H9 (cell line): ENCODE results near the gene RTN4R. TPM values are rescaled to one million over a fixed set of nuclear protein-coding genes. Genes with fewer than 3 reads are reported as not detected.
"Not testable (repeated sequence)": the region's sequence is repeated elsewhere in the genome, so short reads cannot be mapped to it uniquely, and the experiment has no call there.

Experiments
- DNase-seq: peaks from one replicate; pipeline ENCODE4 v3.0.0-alpha.2; 2017
- H2AFZ ChIP-seq: one replicate; pipeline ENCODE4 v1.6.1; 2013; ENCODE audit warnings: mild to moderate bottlenecking, low read length, control low read depth, moderate library complexity
- H2AK5ac ChIP-seq: 2 replicates; pipeline ENCODE4 v1.6.1; 2013; ENCODE audit warnings: low read length, control low read depth, mixed read lengths; ENCODE audit not compliant: insufficient read length
- H2BK120ac ChIP-seq: one replicate; pipeline ENCODE4 v1.6.1; 2013; ENCODE audit warnings: low read depth, mild to moderate bottlenecking, low read length, control low read depth, inconsistent platforms; ENCODE audit not compliant: poor library complexity, severe bottlenecking
- H2BK12ac ChIP-seq: 2 replicates; pipeline ENCODE4 v1.6.1; 2013; ENCODE audit warnings: low read length, control low read depth, mixed read lengths, low read depth; ENCODE audit not compliant: insufficient read length
- H2BK15ac ChIP-seq: 2 replicates; pipeline ENCODE4 v1.6.1; 2013; ENCODE audit warnings: low read depth, low read length, control low read depth
- H2BK20ac ChIP-seq: one replicate; pipeline ENCODE4 v1.6.1; 2013; ENCODE audit warnings: low read depth, mild to moderate bottlenecking, low read length, control low read depth, inconsistent platforms; ENCODE audit not compliant: poor library complexity, severe bottlenecking
- H2BK5ac ChIP-seq: 2 replicates; pipeline ENCODE4 v1.6.1; 2013; ENCODE audit warnings: low read length, control low read depth, mixed read lengths; ENCODE audit not compliant: insufficient read length
- H3K14ac ChIP-seq: 2 replicates; pipeline ENCODE4 v1.6.1; 2013; ENCODE audit warnings: low read length, control low read depth; ENCODE audit not compliant: insufficient read depth
- H3K18ac ChIP-seq: 2 replicates; pipeline ENCODE4 v1.6.1; 2013; ENCODE audit warnings: low read depth, mild to moderate bottlenecking, mixed read lengths, low read length, control low read depth; ENCODE audit not compliant: insufficient read length
- H3K23ac ChIP-seq: 2 replicates; pipeline ENCODE4 v1.6.1; 2013; ENCODE audit warnings: low read length, control low read depth, mixed read lengths, low read depth; ENCODE audit not compliant: insufficient read length
- H3K23me2 ChIP-seq: 2 replicates; pipeline ENCODE4 v1.6.1; 2013; ENCODE audit warnings: low read depth, mild to moderate bottlenecking, mixed read lengths, low read length, control low read depth; ENCODE audit not compliant: insufficient read length, poor library complexity, severe bottlenecking
- H3K27ac ChIP-seq: 2 replicates; pipeline ENCODE4 v1.5.1; 2013; ENCODE audit warnings: low read length, control low read depth, mixed read lengths, low read depth; ENCODE audit not compliant: insufficient read length
- H3K27me3 ChIP-seq: 2 replicates; pipeline ENCODE4 v1.6.1; 2013; ENCODE audit warnings: low read length, control low read depth, inconsistent platforms; ENCODE audit not compliant: insufficient read depth
- H3K4ac ChIP-seq: 2 replicates; pipeline ENCODE4 v1.6.1; 2013; ENCODE audit warnings: low read depth, mild to moderate bottlenecking, control low read depth, inconsistent platforms, low read length, moderate library complexity
- H3K4me1 ChIP-seq: 2 replicates; pipeline ENCODE4 v1.6.1; 2013; ENCODE audit warnings: low read length, control low read depth, inconsistent platforms; ENCODE audit not compliant: insufficient read depth
- H3K4me2 ChIP-seq: 2 replicates; pipeline ENCODE4 v1.6.1; 2013; ENCODE audit warnings: low read length, control low read depth, mixed read lengths; ENCODE audit not compliant: insufficient read length, insufficient read depth
- H3K56ac ChIP-seq: 2 replicates; pipeline ENCODE4 v1.6.1; 2013; ENCODE audit warnings: low read depth, mild to moderate bottlenecking, mixed read lengths, low read length, control low read depth; ENCODE audit not compliant: insufficient read length
- H3K79me1 ChIP-seq: 2 replicates; pipeline ENCODE4 v1.6.1; 2013; ENCODE audit warnings: low read depth, mild to moderate bottlenecking, moderate library complexity, low read length, control low read depth, inconsistent platforms; ENCODE audit not compliant: insufficient read depth, poor library complexity, severe bottlenecking
- H3K79me2 ChIP-seq: 2 replicates; pipeline ENCODE4 v1.6.1; 2013; ENCODE audit warnings: low read length, control low read depth, inconsistent platforms; ENCODE audit not compliant: insufficient read depth
- H3K9ac ChIP-seq: 2 replicates; pipeline ENCODE4 v1.6.1; 2013; ENCODE audit warnings: low read length, control low read depth, mixed read lengths; ENCODE audit not compliant: insufficient read length; ENCODE audit errors: extremely low read depth
- H3K9me3 ChIP-seq: one replicate; pipeline ENCODE4 v1.6.1; 2013; ENCODE audit warnings: low read depth, low read length, inconsistent platforms; ENCODE audit not compliant: control insufficient read depth
- H3T11ph ChIP-seq: one replicate; pipeline ENCODE4 v1.6.1; 2013; ENCODE audit warnings: mild to moderate bottlenecking, low read length, control low read depth, inconsistent platforms
- H4K20me1 ChIP-seq: one replicate; pipeline ENCODE4 v1.6.1; 2013; ENCODE audit not compliant: control insufficient read depth, insufficient read length, insufficient read depth
- H4K5ac ChIP-seq: 2 replicates; pipeline ENCODE4 v1.6.1; 2013; ENCODE audit warnings: low read depth, mild to moderate bottlenecking, mixed read lengths, low read length, control low read depth; ENCODE audit not compliant: insufficient read length
- H4K8ac ChIP-seq: replicated peaks from 2 replicates; pipeline ENCODE4 v1.6.1; 2013; ENCODE audit warnings: low read length, control low read depth, mixed read lengths, low read depth; ENCODE audit not compliant: insufficient read length
- H4K91ac ChIP-seq: 2 replicates; pipeline ENCODE4 v1.6.1; 2013; ENCODE audit warnings: low read depth, mild to moderate bottlenecking, moderate library complexity, mixed read lengths, low read length, control low read depth; ENCODE audit not compliant: insufficient read length
- H3K27ac Mint-ChIP-seq, 3 experiments: 2 replicates in 2 of 3; 3 replicates in 1 of 3; pipeline ENCODE4 v1.8.0; 2020 to 2021; ENCODE audit warnings: mixed read lengths in 3 of 3, mild to moderate bottlenecking in 1 of 3, moderate library complexity in 1 of 3
- H3K27me3 Mint-ChIP-seq: 2 replicates; pipeline ENCODE4 v1.8.0; 2021; ENCODE audit warnings: low read depth, mild to moderate bottlenecking, moderate library complexity, mixed read lengths
- H3K36me3 Mint-ChIP-seq, 3 experiments: 2 replicates in 2 of 3; 3 replicates in 1 of 3; pipeline ENCODE4 v1.8.0; 2020 to 2021; ENCODE audit warnings: low read depth in 3 of 3, mixed read lengths in 3 of 3; ENCODE audit not compliant: insufficient read depth in 1 of 3
- H3K4me1 Mint-ChIP-seq, 2 experiments: 2 replicates each; pipeline ENCODE4 v1.8.0; 2020; ENCODE audit warnings: mixed read lengths in 2 of 2
- H3K4me3 Mint-ChIP-seq, 2 experiments: 2 replicates in 1 of 2; 3 replicates in 1 of 2; pipeline ENCODE4 v1.8.0; 2020 to 2021; ENCODE audit warnings: mild to moderate bottlenecking in 2 of 2, mixed read lengths in 2 of 2, moderate library complexity in 1 of 2
- H3K9me3 Mint-ChIP-seq, 2 experiments: 2 replicates in 1 of 2; 3 replicates in 1 of 2; pipeline ENCODE4 v1.8.0; 2020; ENCODE audit warnings: mild to moderate bottlenecking in 2 of 2, mixed read lengths in 2 of 2, moderate library complexity in 1 of 2
- WGBS: extraction: QIAGEN DNeasy Blood & Tissue Kit; methylation state at CpG from one replicate; pipeline ENCODE4 v1.1.7; 2013; ENCODE audit warnings: missing lambda C conversion rate, low lambda C conversion rate, mixed read lengths; ENCODE audit not compliant: insufficient read length; ENCODE audit errors: extremely low coverage; 5-methylcytosine and 5-hydroxymethylcytosine counted together
- total RNA-seq: library from RNA; stranded (reverse); gene quantifications from 2 replicates; pipeline ENCODE4 v1.2.1, GENCODE V29; 2021

The RTN4R gene
- total RNA-seq, 1 experiment from 2014 or later, result 19.0 TPM

DNA sequence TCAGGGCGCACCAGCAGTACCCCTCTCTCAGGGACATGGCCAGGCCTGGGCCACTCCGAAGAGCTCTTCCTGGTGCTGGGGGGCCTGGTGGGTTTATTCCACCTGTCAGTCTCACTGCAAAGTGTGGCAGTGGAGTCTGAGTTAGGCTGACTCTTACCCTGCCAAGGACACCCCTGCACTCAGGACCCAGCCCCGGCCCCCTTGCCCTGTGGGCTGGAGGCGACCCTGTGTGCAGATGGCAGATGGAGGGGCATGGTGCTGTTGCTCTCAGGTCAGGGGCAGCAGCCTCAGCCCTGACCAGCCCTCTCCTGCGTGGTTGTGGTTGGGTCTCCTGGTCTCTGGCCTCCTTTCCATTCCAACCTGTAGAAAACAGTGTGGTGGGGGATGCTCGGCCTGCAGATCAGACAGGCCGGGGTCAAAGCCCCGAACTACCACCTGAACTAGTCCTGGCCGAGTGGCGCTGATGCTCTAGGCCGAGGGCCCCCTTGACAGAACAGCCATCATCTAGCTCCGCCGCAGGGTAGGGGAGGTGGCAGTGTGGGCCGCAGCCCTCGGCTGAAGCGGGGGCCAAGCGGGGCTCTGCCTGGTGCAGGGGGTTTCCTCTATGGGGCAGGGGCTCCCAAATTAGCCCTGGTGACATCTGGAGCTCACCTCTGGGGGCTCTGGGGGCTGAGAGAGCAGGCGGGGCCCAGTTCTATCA is 10.0 kb upstream of the RTN4R start:
- not testable (repeated sequence) for H3K36me3 Mint-ChIP-seq, H3K4ac ChIP-seq, H3K27me3 Mint-ChIP-seq, H3K4me2 ChIP-seq, H3K79me2 ChIP-seq, H2BK15ac ChIP-seq, H2BK5ac ChIP-seq, H3K4me3 Mint-ChIP-seq, H3K56ac ChIP-seq, H3K27me3 ChIP-seq, H3K18ac ChIP-seq, H3K27ac ChIP-seq, H2BK12ac ChIP-seq, H3K4me1 ChIP-seq, H3K9me3 Mint-ChIP-seq, H3K23me2 ChIP-seq, H4K91ac ChIP-seq, H3K9me3 ChIP-seq, H2BK20ac ChIP-seq, H3K79me1 ChIP-seq, H4K20me1 ChIP-seq, H3K14ac ChIP-seq, H4K5ac ChIP-seq, H3K23ac ChIP-seq, H4K8ac ChIP-seq, H2AFZ ChIP-seq, H3K27ac Mint-ChIP-seq, H3T11ph ChIP-seq, H2AK5ac ChIP-seq, H2BK120ac ChIP-seq, H3K9ac ChIP-seq, DNase-seq
- peaks cover 10 to 26% of the 10 kb centered on the region in 2 experiments for H3K4me1 Mint-ChIP-seq
- no CpG with 5 or more reads among the region's 18 CpGs for WGBS
